Fibroblast of mammary gland (primary cell): ENCODE data around the gene SLC4A3.
"Not testable (repeated sequence)": the region's sequence is repeated elsewhere in the genome, so short reads cannot be mapped to it uniquely, and the experiment has no call there.

Experiments
- DNase-seq: peaks from one replicate; pipeline ENCODE4 v3.0.0-alpha.2; 2010; ENCODE audit warnings: low read depth
- H3K4me3 ChIP-seq: 2 replicates; pipeline ENCODE4 v1.5.1; 2011; ENCODE audit warnings: low read depth, mild to moderate bottlenecking, low read length, moderate library complexity; ENCODE audit not compliant: control insufficient read depth
- CTCF ChIP-seq: conservative IDR thresholded peaks from 2 replicates; pipeline ENCODE4 v1.5.1; 2011; ENCODE audit warnings: low read depth, low read length, inconsistent platforms; ENCODE audit not compliant: control insufficient read depth, insufficient read depth

SLC4A3 gene

GRCh38 chr2:219679571-219679970 lies 52.1 kb downstream of the SLC4A3 start:
- TF ChIP-seq CTCF: no peak
- no peak overlapping the region for H3K4me3 ChIP-seq
- DNase-seq: no peak

GRCh38 chr2:219680958-219681693 lies 53.7 kb downstream of the SLC4A3 start:
- TF ChIP-seq CTCF: no peak
- no peak overlapping the region for H3K4me3 ChIP-seq
- DNase-seq: peak; percentile 21

GRCh38 chr2:219681694-219682300 lies 54.4 kb downstream of the SLC4A3 start:
- peak; percentile 63 for DNase-seq
- H3K4me3 ChIP-seq: no peak overlapping the region
- TF ChIP-seq CTCF: no peak

- DNase-seq: not testable (repeated sequence)
These were observed 56.0 kb downstream of the SLC4A3 start for GRCh38 chr2:219683474-219683873.

GRCh38 chr2:219684721-219685689 lies 57.6 kb downstream of the SLC4A3 start:
- no peak for TF ChIP-seq CTCF
- H3K4me3 ChIP-seq: peak overlapping the region; percentile 65
- peak; percentile 89 for DNase-seq

More at GRCh38 chr2:219683474-219683873, 56.0 kb downstream of the SLC4A3 start:
- H3K4me3 ChIP-seq: not testable (repeated sequence)

GRCh38 chr2:219687272-219687671 lies 59.8 kb downstream of the SLC4A3 start:
- H3K4me3 ChIP-seq: no peak overlapping the region
- peak; percentile 55 for DNase-seq
- no peak for TF ChIP-seq CTCF
